Liver (tissue), 9 donors: ENCODE results near the gene RIOK1. TPM values are rescaled to one million over a fixed set of nuclear protein-coding genes. Genes with fewer than 3 reads are reported as not detected.

Experiments
- DNase-seq: peaks from one replicate; pipeline ENCODE4 v3.0.0-alpha.2; 2017; ENCODE audit warnings: low spot score
- H3K27ac ChIP-seq, 2 donors: one replicate each; pipeline ENCODE4 v1.7.0; 2013; ENCODE audit warnings: inconsistent platforms in 2 of 2, low read length in 2 of 2, control low read depth in 1 of 2, low read depth in 1 of 2, mild to moderate bottlenecking in 1 of 2
- H3K27me3 ChIP-seq, 4 donors: one replicate each; pipeline versions ENCODE4 v1.6.1 to v1.7.0; 2013; ENCODE audit warnings: low read length in 3 of 4, inconsistent platforms in 1 of 4, mild to moderate bottlenecking in 1 of 4, moderate library complexity in 1 of 4; ENCODE audit not compliant: control insufficient read depth in 4 of 4, insufficient read depth in 4 of 4
- H3K36me3 ChIP-seq, 4 donors: one replicate each; pipeline versions ENCODE4 v1.6.1 to v1.7.0; 2013; ENCODE audit warnings: low read length in 3 of 4, mild to moderate bottlenecking in 3 of 4, low read depth in 1 of 4, moderate library complexity in 1 of 4; ENCODE audit not compliant: control insufficient read depth in 4 of 4, insufficient read depth in 3 of 4
- H3K4me1 ChIP-seq, 4 donors: one replicate each; pipeline versions ENCODE4 v1.6.1 to v1.7.0; 2013; ENCODE audit warnings: low read length in 3 of 4, mild to moderate bottlenecking in 3 of 4, moderate library complexity in 1 of 4; ENCODE audit not compliant: control insufficient read depth in 4 of 4, insufficient read depth in 4 of 4
- H3K4me3 ChIP-seq, 3 donors: one replicate each; pipeline versions ENCODE4 v1.6.1 to v1.7.0; 2013; ENCODE audit warnings: low read length in 3 of 3, control low read depth in 1 of 3, low read depth in 1 of 3, mild to moderate bottlenecking in 1 of 3
- H3K9ac ChIP-seq, 2 donors: one replicate each; pipeline ENCODE4 v1.7.0; 2013; ENCODE audit warnings: low read length in 2 of 2, mild to moderate bottlenecking in 2 of 2, moderate library complexity in 2 of 2, control low read depth in 1 of 2, low read depth in 1 of 2
- H3K9me3 ChIP-seq, 4 donors: one replicate each; pipeline versions ENCODE4 v1.6.1 to v1.7.0; 2013; ENCODE audit warnings: low read length in 3 of 4; ENCODE audit not compliant: control insufficient read depth in 4 of 4
- ATF3 ChIP-seq: IDR thresholded peaks from 2 replicates; pipeline ENCODE4 v1.6.1; 2016; ENCODE audit warnings: antibody characterized with exemption
- EGR1 ChIP-seq, 2 donors: IDR thresholded peaks; 2 replicates each; pipeline ENCODE4 v1.6.1; 2016 to 2018; ENCODE audit warnings: antibody characterized with exemption in 2 of 2, low read depth in 2 of 2
- FOXA1 ChIP-seq: IDR thresholded peaks from 2 replicates; pipeline ENCODE4 v1.6.1; 2016; ENCODE audit warnings: antibody characterized with exemption
- FOXA2 ChIP-seq: IDR thresholded peaks from 2 replicates; pipeline ENCODE4 v1.6.1; 2016; ENCODE audit warnings: antibody characterized with exemption
- GABPA ChIP-seq, 2 donors: IDR thresholded peaks in 1 of 2; conservative IDR thresholded peaks in 1 of 2; 2 replicates each; pipeline ENCODE4 v1.6.1; 2016; ENCODE audit warnings: antibody characterized with exemption in 2 of 2, mild to moderate bottlenecking in 1 of 2, moderate library complexity in 1 of 2
- HNF4A ChIP-seq, 2 donors: conservative IDR thresholded peaks; 2 replicates each; pipeline ENCODE4 v1.6.1; 2016; ENCODE audit warnings: antibody characterized with exemption in 2 of 2, mild to moderate bottlenecking in 2 of 2
- HNF4G ChIP-seq: IDR thresholded peaks from 2 replicates; pipeline ENCODE4 v1.6.1; 2016; ENCODE audit warnings: antibody characterized with exemption
- JUND ChIP-seq, 2 donors: IDR thresholded peaks; 2 replicates each; pipeline ENCODE4 v1.6.1; 2016; ENCODE audit warnings: antibody characterized with exemption in 2 of 2
- NR2F2 ChIP-seq: IDR thresholded peaks from 2 replicates; pipeline ENCODE4 v1.6.1; 2016; ENCODE audit warnings: antibody characterized with exemption
- RAD21 ChIP-seq, 2 donors: IDR thresholded peaks; 2 replicates each; pipeline ENCODE4 v1.6.1; 2016; ENCODE audit warnings: antibody characterized with exemption in 2 of 2, mild to moderate bottlenecking in 2 of 2
- REST ChIP-seq: IDR thresholded peaks from 2 replicates; pipeline ENCODE4 v1.6.1; 2016; ENCODE audit warnings: antibody characterized with exemption, mild to moderate bottlenecking
- RXRA ChIP-seq, 2 donors: IDR thresholded peaks; 2 replicates each; pipeline ENCODE4 v1.6.1; 2017 to 2018; ENCODE audit warnings: antibody characterized with exemption in 2 of 2, mild to moderate bottlenecking in 1 of 2
- SP1 ChIP-seq: IDR thresholded peaks from 2 replicates; pipeline ENCODE4 v1.6.1; 2018; ENCODE audit warnings: antibody characterized with exemption, mild to moderate bottlenecking
- TAF1 ChIP-seq: conservative IDR thresholded peaks from 2 replicates; pipeline ENCODE4 v1.6.1; 2016; ENCODE audit warnings: antibody characterized with exemption, mild to moderate bottlenecking
- YY1 ChIP-seq: IDR thresholded peaks from 2 replicates; pipeline ENCODE4 v1.6.1; 2016; ENCODE audit warnings: antibody characterized with exemption, mild to moderate bottlenecking
- WGBS: extraction: QIAGEN DNeasy Blood & Tissue Kit; methylation state at CpG from one replicate; pipeline ENCODE4 v1.1.7; 2013; 5-methylcytosine and 5-hydroxymethylcytosine counted together
- polyA plus RNA-seq, 2 donors: library from polyadenylated mRNA; stranded (reverse) in 1 of 2; unstranded in 1 of 2; fragments of 200-250 nt in 1 of 2; fragments of >200 nt in 1 of 2; fragmentation: Nextera tagmentation in 1 of 2; extraction: Ambion mirVana in 1 of 2; gene quantifications; one replicate each; pipeline versions ENCODE4 v1.2.1 to v1.2.3, GENCODE V29; 2013 to 2015
- total RNA-seq, 2 donors: library from RNA; depleted of rRNA; stranded (reverse); fragments of >200 nt; gene quantifications; one replicate each; pipeline ENCODE4 v1.2.3, GENCODE V29; 2014
- TF ChIP-seq, protein P1 (sequence below): IDR thresholded peaks from 2 replicates; pipeline ENCODE4 v1.6.1; 2016; ENCODE audit warnings: antibody characterized with exemption
- TF ChIP-seq, protein P2 (sequence below): fragments of 150-350 bp; IDR thresholded peaks from 2 replicates; pipeline ENCODE4 v1.5.1; 2017; ENCODE audit warnings: improper control_type of control experiment, low read depth, low read length; ENCODE audit not compliant: missing input control
- TF ChIP-seq, protein P3 (sequence below): IDR thresholded peaks from 2 replicates; pipeline ENCODE4 v1.6.1; 2016; ENCODE audit warnings: antibody characterized with exemption
- donor health status: healthy.
- donor health status: healthy.
- donor health status: healthy.
- donor health status: healthy.
- donor health status: healthy.

Gene RIOK1
- total and polyA plus RNA-seq, 4 donors: 4.8 to 10.0 (median 6.6) TPM

DNA sequence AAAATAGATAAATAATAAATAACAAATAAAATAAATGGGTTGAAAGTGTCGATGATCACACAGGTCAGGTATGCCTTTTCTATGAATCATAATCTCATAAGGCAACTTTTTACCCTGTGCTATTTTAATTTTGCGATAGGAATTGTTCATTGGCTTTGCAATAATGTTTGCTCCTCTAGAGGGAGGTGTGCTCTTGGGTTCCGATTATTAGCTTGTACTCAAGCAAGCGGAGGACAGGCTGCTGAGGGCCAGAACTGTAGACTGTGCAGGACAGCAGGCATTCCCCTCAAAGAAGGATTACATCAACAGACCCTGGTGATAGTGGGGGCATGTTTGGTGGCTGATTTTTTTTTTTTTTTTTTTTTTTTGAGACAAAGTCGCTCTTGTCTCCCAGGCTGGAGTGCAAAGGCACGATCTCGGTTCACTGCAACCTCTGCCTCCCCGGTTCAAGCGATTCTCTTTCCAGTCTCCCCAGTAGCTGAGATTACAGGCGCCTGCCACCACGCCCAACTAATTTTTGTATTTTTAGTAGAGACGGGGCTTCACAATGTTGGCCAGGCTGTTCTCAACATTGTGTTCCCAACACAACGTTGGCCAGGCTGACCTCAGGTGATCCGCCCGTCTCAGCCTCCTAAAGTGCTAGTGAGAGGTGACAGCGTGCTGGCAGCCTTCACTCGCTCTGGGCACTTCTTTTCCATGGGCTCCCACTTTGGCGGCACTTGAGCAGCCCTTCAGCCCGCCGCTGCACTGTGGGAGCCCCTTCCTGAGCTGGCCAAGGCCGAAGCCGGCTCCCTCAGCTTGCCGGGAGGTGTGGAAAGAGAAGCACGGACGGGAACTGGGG, 35.6 kb downstream of the RIOK1 start:
- H3K27me3 ChIP-seq: no peaks in the 10 kb centered on the region
- no peak overlapping the region for H3K4me3 ChIP-seq
- WGBS: 84% methylated on average over 25 of the region's 25 CpGs
- DNase-seq: no peak
- no peak overlapping the region for H3K27ac ChIP-seq
- TF ChIP-seq FOXA1 (no peak), SP1 (no peak), NR2F2 (no peak), YY1 (no peak), GABPA (IDR thresholded peaks at IDR 0.05 in 1 of 2, conservative IDR thresholded peaks at IDR 0.05 in 1 of 2) (no peak), HNF4G (no peak), RAD21 (IDR thresholded peaks at IDR 0.05) (peak; percentile 85 to 89), RXRA (IDR thresholded peaks at IDR 0.05) (no peak), FOXA2 (no peak), JUND (IDR thresholded peaks at IDR 0.05) (no peak), TAF1 (no peak), REST (no peak), ATF3 (no peak), EGR1 (IDR thresholded peaks at IDR 0.05; ENCODE audit: low read depth in 2 of 2) (no peak), HNF4A (conservative IDR thresholded peaks at IDR 0.05) (no peak)
- TF ChIP-seq, protein P1, sequence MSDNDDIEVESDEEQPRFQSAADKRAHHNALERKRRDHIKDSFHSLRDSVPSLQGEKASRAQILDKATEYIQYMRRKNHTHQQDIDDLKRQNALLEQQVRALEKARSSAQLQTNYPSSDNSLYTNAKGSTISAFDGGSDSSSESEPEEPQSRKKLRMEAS: no peak
- TF ChIP-seq, protein P2, sequence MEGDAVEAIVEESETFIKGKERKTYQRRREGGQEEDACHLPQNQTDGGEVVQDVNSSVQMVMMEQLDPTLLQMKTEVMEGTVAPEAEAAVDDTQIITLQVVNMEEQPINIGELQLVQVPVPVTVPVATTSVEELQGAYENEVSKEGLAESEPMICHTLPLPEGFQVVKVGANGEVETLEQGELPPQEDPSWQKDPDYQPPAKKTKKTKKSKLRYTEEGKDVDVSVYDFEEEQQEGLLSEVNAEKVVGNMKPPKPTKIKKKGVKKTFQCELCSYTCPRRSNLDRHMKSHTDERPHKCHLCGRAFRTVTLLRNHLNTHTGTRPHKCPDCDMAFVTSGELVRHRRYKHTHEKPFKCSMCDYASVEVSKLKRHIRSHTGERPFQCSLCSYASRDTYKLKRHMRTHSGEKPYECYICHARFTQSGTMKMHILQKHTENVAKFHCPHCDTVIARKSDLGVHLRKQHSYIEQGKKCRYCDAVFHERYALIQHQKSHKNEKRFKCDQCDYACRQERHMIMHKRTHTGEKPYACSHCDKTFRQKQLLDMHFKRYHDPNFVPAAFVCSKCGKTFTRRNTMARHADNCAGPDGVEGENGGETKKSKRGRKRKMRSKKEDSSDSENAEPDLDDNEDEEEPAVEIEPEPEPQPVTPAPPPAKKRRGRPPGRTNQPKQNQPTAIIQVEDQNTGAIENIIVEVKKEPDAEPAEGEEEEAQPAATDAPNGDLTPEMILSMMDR: peak; percentile 63
- TF ChIP-seq, protein P3, sequence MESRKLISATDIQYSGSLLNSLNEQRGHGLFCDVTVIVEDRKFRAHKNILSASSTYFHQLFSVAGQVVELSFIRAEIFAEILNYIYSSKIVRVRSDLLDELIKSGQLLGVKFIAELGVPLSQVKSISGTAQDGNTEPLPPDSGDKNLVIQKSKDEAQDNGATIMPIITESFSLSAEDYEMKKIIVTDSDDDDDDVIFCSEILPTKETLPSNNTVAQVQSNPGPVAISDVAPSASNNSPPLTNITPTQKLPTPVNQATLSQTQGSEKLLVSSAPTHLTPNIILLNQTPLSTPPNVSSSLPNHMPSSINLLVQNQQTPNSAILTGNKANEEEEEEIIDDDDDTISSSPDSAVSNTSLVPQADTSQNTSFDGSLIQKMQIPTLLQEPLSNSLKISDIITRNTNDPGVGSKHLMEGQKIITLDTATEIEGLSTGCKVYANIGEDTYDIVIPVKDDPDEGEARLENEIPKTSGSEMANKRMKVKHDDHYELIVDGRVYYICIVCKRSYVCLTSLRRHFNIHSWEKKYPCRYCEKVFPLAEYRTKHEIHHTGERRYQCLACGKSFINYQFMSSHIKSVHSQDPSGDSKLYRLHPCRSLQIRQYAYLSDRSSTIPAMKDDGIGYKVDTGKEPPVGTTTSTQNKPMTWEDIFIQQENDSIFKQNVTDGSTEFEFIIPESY: no peak
- H3K36me3 ChIP-seq: no peaks in the 10 kb centered on the region
- H3K4me1 ChIP-seq: peaks cover 0 to 8% (median 2%) of the 10 kb centered on the region in 4 donors
- H3K9ac ChIP-seq: no peak overlapping the region
- no peaks in the 10 kb centered on the region for H3K9me3 ChIP-seq
